Measurements from ENCODE around the gene KCNK16. TPM values are rescaled to one million over a fixed set of nuclear protein-coding genes. Genes with fewer than 3 reads are reported as not detected.

Gene KCNK16
- total RNA-seq, 4 donors from 2014 or later = not detected

GRCh38 chr6:39333644-39334438, 11.3 kb upstream of the KCNK16 start:
- Histone ChIP-seq H3K9me3 (no peaks in the 10 kb centered on the region), H3K27me3 (no peaks in the 10 kb centered on the region), H3K4me3 (no peak overlapping the region), H3K27ac (no peak overlapping the region), H3K4me1 (peaks cover 0 to 15% (median 4%) of the 10 kb centered on the region in 4 donors), H3K36me3 (no peaks in the 10 kb centered on the region)
- TF ChIP-seq POLR2A (IDR thresholded peaks at IDR 0.05) (no peak), EP300 (IDR thresholded peaks at IDR 0.05) (no peak), CTCF (IDR thresholded peaks at IDR 0.05) (no peak)
- DNase-seq (ENCODE audit: low spot score in 2 of 2) = peak in 1 of 2 donors; percentile 40
- 77 to 78% methylated on average over 7 of the region's 7 CpGs for WGBS, 2 donors

GRCh38 chr6:39330476-39330875, 8.0 kb upstream of the KCNK16 start:
- 57 to 64% methylated on average over 3 of the region's 3 CpGs for WGBS, 2 donors
- no peak for DNase-seq (ENCODE audit: low spot score in 2 of 2)
- H3K27ac ChIP-seq = no peak overlapping the region
- no peaks in the 10 kb centered on the region for H3K36me3 ChIP-seq
- no peak overlapping the region for H3K4me3 ChIP-seq
- H3K4me1 ChIP-seq = peaks cover 0 to under 1% (median 0%) of the 10 kb centered on the region in 4 donors
- no peaks in the 10 kb centered on the region for H3K27me3 ChIP-seq
- TF ChIP-seq EP300 (IDR thresholded peaks at IDR 0.05) (no peak), CTCF (IDR thresholded peaks at IDR 0.05) (no peak), POLR2A (IDR thresholded peaks at IDR 0.05) (no peak)
- H3K9me3 ChIP-seq = no peaks in the 10 kb centered on the region

- no peaks in the 10 kb centered on the region for H3K36me3 ChIP-seq
- no peak for TF ChIP-seq POLR2A (IDR thresholded peaks at IDR 0.05)
- no peak for TF ChIP-seq EP300 (IDR thresholded peaks at IDR 0.05)
- no peak for TF ChIP-seq CTCF (IDR thresholded peaks at IDR 0.05)
- 79 to 84% methylated on average over 3 of the region's 3 CpGs for WGBS, 2 donors
Observed at GRCh38 chr6:39330057-39330456, 7.6 kb upstream of the KCNK16 start.

GRCh38 chr6:39328066-39328465, 5.6 kb upstream of the KCNK16 start:
- no peaks in the 10 kb centered on the region for H3K4me1 ChIP-seq
- no peaks in the 10 kb centered on the region for H3K27me3 ChIP-seq
- no peaks in the 10 kb centered on the region for H3K9me3 ChIP-seq
- DNase-seq (ENCODE audit: low spot score in 2 of 2) = no peak
- no peak for TF ChIP-seq EP300 (IDR thresholded peaks at IDR 0.05)
- no peak for TF ChIP-seq POLR2A (IDR thresholded peaks at IDR 0.05)
- TF ChIP-seq CTCF (IDR thresholded peaks at IDR 0.05) = no peak
- H3K27ac ChIP-seq = no peak overlapping the region
- no peaks in the 10 kb centered on the region for H3K36me3 ChIP-seq
- no peak overlapping the region for H3K4me3 ChIP-seq
- WGBS, 2 donors = 83 to 87% methylated on average over 12 of the region's 12 CpGs

More at GRCh38 chr6:39330057-39330456, 7.6 kb upstream of the KCNK16 start:
- DNase-seq (ENCODE audit: low spot score in 2 of 2) = no peak
- Histone ChIP-seq H3K9me3 (no peaks in the 10 kb centered on the region), H3K27me3 (no peaks in the 10 kb centered on the region), H3K4me3 (no peak overlapping the region), H3K4me1 (no peaks in the 10 kb centered on the region), H3K27ac (no peak overlapping the region)

- H3K27me3 ChIP-seq = no peaks in the 10 kb centered on the region
- H3K36me3 ChIP-seq = no peaks in the 10 kb centered on the region
- no peak overlapping the region for H3K4me3 ChIP-seq
- no peak overlapping the region for H3K27ac ChIP-seq
- TF ChIP-seq EP300 (IDR thresholded peaks at IDR 0.05) (no peak), POLR2A (IDR thresholded peaks at IDR 0.05) (no peak), CTCF (IDR thresholded peaks at IDR 0.05) (no peak)
- WGBS, 2 donors = 63 to 70% methylated on average over 5 of the region's 5 CpGs
- DNase-seq (ENCODE audit: low spot score in 2 of 2) = no peak
- H3K9me3 ChIP-seq = no peaks in the 10 kb centered on the region
- H3K4me1 ChIP-seq = no peaks in the 10 kb centered on the region
Observed at GRCh38 chr6:39327507-39327906, 5.0 kb upstream of the KCNK16 start.
